ENCODE results near the gene CCDC86. TPM values are rescaled to one million over a fixed set of nuclear protein-coding genes. Genes with fewer than 3 reads are reported as not detected.

The CCDC86 gene
- total RNA-seq, 1 experiment from 2014 or later, result 55.9 TPM

DNA sequence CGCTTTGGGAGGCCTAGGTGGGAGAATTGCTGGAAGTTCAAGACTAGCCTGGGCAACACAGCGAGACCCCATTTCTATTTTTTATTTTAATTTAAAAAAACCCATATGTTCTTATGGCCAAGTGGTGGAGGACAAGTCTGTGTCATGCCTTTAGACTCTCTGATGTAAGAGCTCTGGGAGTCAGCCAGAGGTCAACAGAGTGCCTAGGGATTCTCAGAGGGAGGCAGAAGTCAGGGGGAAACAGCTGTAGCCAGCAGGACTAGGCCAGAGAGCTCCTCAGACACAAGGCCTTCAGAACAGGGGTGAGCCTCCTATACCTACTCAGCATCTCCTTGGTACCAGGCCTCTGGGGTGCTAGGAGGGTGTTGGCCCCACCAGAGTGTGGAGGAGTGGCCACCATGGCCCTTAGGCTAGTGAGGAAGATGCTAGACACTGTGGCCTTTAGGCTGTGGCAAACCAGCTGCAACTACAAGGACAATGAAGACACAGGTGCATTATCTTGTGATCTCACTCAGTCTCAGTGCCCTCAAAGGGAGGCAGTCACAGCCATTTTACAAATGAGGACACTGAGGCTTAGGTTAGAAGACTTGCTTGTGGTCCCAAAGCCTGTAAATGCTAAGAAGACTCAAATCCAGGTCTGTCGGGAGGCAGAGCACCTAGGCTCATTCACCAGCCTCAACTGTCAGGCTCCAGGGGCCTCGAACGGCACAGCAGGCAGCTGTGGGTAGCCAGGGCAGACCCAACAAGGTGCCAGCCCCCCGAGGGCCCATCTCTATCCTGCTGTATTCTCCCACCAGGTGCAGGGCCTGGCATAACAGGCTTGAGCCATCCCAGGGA is 30.4 kb downstream of the CCDC86 start:
- H3K27ac Mint-ChIP-seq (ENCODE audit: unreplicated experiment), result no peak overlapping the region
- Histone ChIP-seq H3K4me3 (ENCODE audit: low read depth, low read length) (no peak overlapping the region), H3K36me3 (ENCODE audit: control insufficient read depth, insufficient read depth, low read length) (no peaks in the 10 kb centered on the region), H3K9me3 (no peaks in the 10 kb centered on the region), H3K4me1 (no peaks in the 10 kb centered on the region), H3K27me3 (replicated peaks; ENCODE audit: control insufficient read depth, insufficient read depth, low read length) (no peaks in the 10 kb centered on the region)
- no peak for DNase-seq
- TF ChIP-seq, protein P1, sequence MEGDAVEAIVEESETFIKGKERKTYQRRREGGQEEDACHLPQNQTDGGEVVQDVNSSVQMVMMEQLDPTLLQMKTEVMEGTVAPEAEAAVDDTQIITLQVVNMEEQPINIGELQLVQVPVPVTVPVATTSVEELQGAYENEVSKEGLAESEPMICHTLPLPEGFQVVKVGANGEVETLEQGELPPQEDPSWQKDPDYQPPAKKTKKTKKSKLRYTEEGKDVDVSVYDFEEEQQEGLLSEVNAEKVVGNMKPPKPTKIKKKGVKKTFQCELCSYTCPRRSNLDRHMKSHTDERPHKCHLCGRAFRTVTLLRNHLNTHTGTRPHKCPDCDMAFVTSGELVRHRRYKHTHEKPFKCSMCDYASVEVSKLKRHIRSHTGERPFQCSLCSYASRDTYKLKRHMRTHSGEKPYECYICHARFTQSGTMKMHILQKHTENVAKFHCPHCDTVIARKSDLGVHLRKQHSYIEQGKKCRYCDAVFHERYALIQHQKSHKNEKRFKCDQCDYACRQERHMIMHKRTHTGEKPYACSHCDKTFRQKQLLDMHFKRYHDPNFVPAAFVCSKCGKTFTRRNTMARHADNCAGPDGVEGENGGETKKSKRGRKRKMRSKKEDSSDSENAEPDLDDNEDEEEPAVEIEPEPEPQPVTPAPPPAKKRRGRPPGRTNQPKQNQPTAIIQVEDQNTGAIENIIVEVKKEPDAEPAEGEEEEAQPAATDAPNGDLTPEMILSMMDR (IDR thresholded peaks at IDR 0.05; ENCODE audit: insufficient read depth in 1 of 2, low read depth in 1 of 2, low read length in 1 of 2, severe bottlenecking in 1 of 2, unreplicated experiment in 1 of 2), result no peak
- H3K36me3 Mint-ChIP-seq (ENCODE audit: insufficient read depth, unreplicated experiment), result no peaks in the 10 kb centered on the region
- BruUV-seq (replicated peaks), result no TSS peak
- intact Hi-C loops (cut with micrococcal nuclease; ENCODE audit: unreplicated experiment), result no loop called here
- no peak overlapping the region for H3K4me3 Mint-ChIP-seq (ENCODE audit: unreplicated experiment)
- ChIA-PET CTCF (interaction anchor here (0.9 to 1.1 kb wide), 2 partner anchors 15 to 17 kb away, joined by 4 to 5 read pairs; no protein-coding TSS in a partner anchor), POLR2A (no interaction called here)
- no peaks in the 10 kb centered on the region for H3K4me1 Mint-ChIP-seq (ENCODE audit: low read depth, unreplicated experiment)
- no peaks in the 10 kb centered on the region for H3K9me3 Mint-ChIP-seq (ENCODE audit: unreplicated experiment)
- no peaks in the 10 kb centered on the region for H3K27me3 Mint-ChIP-seq (ENCODE audit: insufficient read depth, unreplicated experiment)

DNA sequence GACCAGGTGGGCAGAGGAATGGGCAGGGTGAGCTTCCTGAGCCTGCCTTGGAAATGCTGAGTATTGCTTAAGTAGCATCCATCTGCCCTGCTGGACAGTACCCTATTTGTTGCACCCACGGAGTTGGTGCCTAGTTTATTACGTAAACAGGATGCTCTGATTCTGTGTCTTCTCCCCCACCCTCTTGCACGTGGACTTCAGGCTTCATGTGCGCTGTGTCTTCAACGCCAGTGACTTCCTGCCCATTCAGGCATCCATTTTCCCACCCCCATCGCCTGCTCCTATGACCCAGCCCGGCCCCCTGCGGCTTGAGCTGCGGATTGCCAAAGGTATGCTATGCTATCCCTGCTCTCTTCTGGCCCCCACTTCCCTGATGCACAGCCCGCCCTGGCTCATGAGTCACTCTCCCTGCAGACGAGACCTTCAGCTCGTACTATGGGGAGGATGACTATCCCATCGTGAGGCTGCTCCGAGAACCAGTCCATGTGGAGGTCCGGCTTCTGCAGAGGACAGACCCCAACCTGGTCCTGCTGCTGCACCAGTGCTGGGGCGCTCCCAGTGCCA is 31.1 kb downstream of the CCDC86 start:
- Mint-ChIP-seq H3K27me3 (ENCODE audit: insufficient read depth, unreplicated experiment) (no peaks in the 10 kb centered on the region), H3K9me3 (ENCODE audit: unreplicated experiment) (no peaks in the 10 kb centered on the region), H3K27ac (ENCODE audit: unreplicated experiment) (no peak overlapping the region), H3K4me3 (ENCODE audit: unreplicated experiment) (no peak overlapping the region), H3K36me3 (ENCODE audit: insufficient read depth, unreplicated experiment) (no peaks in the 10 kb centered on the region), H3K4me1 (ENCODE audit: low read depth, unreplicated experiment) (no peaks in the 10 kb centered on the region)
- Histone ChIP-seq H3K9me3 (no peaks in the 10 kb centered on the region), H3K4me3 (ENCODE audit: low read depth, low read length) (no peak overlapping the region), H3K36me3 (ENCODE audit: control insufficient read depth, insufficient read depth, low read length) (no peaks in the 10 kb centered on the region), H3K27me3 (replicated peaks; ENCODE audit: control insufficient read depth, insufficient read depth, low read length) (no peaks in the 10 kb centered on the region), H3K4me1 (no peaks in the 10 kb centered on the region)
- no peak for DNase-seq
- TF ChIP-seq, protein P1 (IDR thresholded peaks at IDR 0.05; ENCODE audit: insufficient read depth in 1 of 2, low read depth in 1 of 2, low read length in 1 of 2, severe bottlenecking in 1 of 2, unreplicated experiment in 1 of 2), result no peak
- intact Hi-C loops (cut with micrococcal nuclease; ENCODE audit: unreplicated experiment), result no loop called here
- BruUV-seq (replicated peaks), result no TSS peak
- POLR2A ChIA-PET, result no interaction called here
- CTCF ChIA-PET, result no interaction called here

DNA sequence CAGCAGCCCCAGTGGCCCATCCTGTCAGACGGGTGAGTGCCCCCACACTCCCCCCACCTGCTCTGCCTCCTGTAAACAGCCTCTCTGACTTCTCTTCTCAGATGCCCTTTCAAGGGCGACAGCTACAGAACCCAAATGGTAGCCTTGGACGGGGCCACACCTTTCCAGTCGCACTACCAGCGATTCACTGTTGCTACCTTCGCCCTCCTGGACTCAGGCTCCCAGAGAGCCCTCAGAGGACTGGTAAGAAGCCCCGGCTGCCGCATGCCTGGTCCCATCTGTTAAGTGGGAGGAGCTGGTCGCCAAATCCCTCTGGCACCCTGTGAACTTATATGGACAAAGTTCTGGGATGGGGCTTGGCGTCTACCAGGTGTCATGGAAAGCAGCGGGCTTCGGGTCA is 31.6 kb downstream of the CCDC86 start:
- CTCF ChIA-PET, result no interaction called here
- Histone ChIP-seq H3K4me3 (ENCODE audit: low read depth, low read length) (no peak overlapping the region), H3K36me3 (ENCODE audit: control insufficient read depth, insufficient read depth, low read length) (no peaks in the 10 kb centered on the region), H3K4me1 (no peaks in the 10 kb centered on the region), H3K27me3 (replicated peaks; ENCODE audit: control insufficient read depth, insufficient read depth, low read length) (no peaks in the 10 kb centered on the region), H3K9me3 (no peaks in the 10 kb centered on the region)
- Mint-ChIP-seq H3K4me1 (ENCODE audit: low read depth, unreplicated experiment) (no peaks in the 10 kb centered on the region), H3K4me3 (ENCODE audit: unreplicated experiment) (no peak overlapping the region), H3K9me3 (ENCODE audit: unreplicated experiment) (no peaks in the 10 kb centered on the region), H3K27ac (ENCODE audit: unreplicated experiment) (no peak overlapping the region), H3K36me3 (ENCODE audit: insufficient read depth, unreplicated experiment) (no peaks in the 10 kb centered on the region), H3K27me3 (ENCODE audit: insufficient read depth, unreplicated experiment) (no peaks in the 10 kb centered on the region)
- BruUV-seq (replicated peaks), result no TSS peak
- DNase-seq, result no peak
- TF ChIP-seq, protein P1 (IDR thresholded peaks at IDR 0.05; ENCODE audit: insufficient read depth in 1 of 2, low read depth in 1 of 2, low read length in 1 of 2, severe bottlenecking in 1 of 2, unreplicated experiment in 1 of 2), result no peak
- POLR2A ChIA-PET, result no interaction called here
- intact Hi-C loops (cut with micrococcal nuclease; ENCODE audit: unreplicated experiment), result no loop called here

Data from Caco-2 (cell line).